HFFc6 (cell line): ENCODE measurements around the gene SART1. TPM values are rescaled to one million over a fixed set of nuclear protein-coding genes. Genes with fewer than 3 reads are reported as not detected.

Experiments
- DNase-seq: peaks from one replicate; pipeline ENCODE4 v3.0.0-alpha.2; 2018
- H3K27ac Mint-ChIP-seq: 2 replicates; pipeline ENCODE4 v1.8.0; 2020; ENCODE audit warnings: mild to moderate bottlenecking, mixed read lengths
- H3K27me3 Mint-ChIP-seq: 2 replicates; pipeline ENCODE4 v1.8.0; 2021; ENCODE audit warnings: mild to moderate bottlenecking, moderate library complexity, mixed read lengths; ENCODE audit not compliant: insufficient read depth
- H3K36me3 Mint-ChIP-seq: 2 replicates; pipeline ENCODE4 v1.8.0; 2021; ENCODE audit warnings: low read depth, mixed read lengths
- H3K4me1 Mint-ChIP-seq: 2 replicates; pipeline ENCODE4 v1.8.0; 2020; ENCODE audit warnings: low read depth, mixed read lengths
- H3K4me3 Mint-ChIP-seq: 2 replicates; pipeline ENCODE4 v1.8.0; 2020; ENCODE audit warnings: mild to moderate bottlenecking, moderate library complexity, mixed read lengths
- H3K9me3 Mint-ChIP-seq: 2 replicates; pipeline ENCODE4 v1.8.0; 2020; ENCODE audit warnings: mild to moderate bottlenecking, mixed read lengths
- total RNA-seq, 6 experiments: library from RNA; stranded (reverse); fragmentation: NEBNext Ultra II Directional; extraction: Animal tissue kit (Norgen Biotek cat#: 25700); gene quantifications; 2 replicates in 1 of 6; 3 replicates in 5 of 6; pipeline ENCODE4 v1.2.3, GENCODE V29; 2021
- TF ChIP-seq, protein P1 (sequence below): fragments of 200-600 bp; sonication (generic); IDR thresholded peaks from 2 replicates; pipeline ENCODE4 v1.5.0; 2021; ENCODE audit warnings: antibody characterized with exemption, mild to moderate bottlenecking

Gene SART1
- total RNA-seq, 6 experiments from 2014 or later, result 51.7 to 69.3 (median 61.0) TPM

DNA sequence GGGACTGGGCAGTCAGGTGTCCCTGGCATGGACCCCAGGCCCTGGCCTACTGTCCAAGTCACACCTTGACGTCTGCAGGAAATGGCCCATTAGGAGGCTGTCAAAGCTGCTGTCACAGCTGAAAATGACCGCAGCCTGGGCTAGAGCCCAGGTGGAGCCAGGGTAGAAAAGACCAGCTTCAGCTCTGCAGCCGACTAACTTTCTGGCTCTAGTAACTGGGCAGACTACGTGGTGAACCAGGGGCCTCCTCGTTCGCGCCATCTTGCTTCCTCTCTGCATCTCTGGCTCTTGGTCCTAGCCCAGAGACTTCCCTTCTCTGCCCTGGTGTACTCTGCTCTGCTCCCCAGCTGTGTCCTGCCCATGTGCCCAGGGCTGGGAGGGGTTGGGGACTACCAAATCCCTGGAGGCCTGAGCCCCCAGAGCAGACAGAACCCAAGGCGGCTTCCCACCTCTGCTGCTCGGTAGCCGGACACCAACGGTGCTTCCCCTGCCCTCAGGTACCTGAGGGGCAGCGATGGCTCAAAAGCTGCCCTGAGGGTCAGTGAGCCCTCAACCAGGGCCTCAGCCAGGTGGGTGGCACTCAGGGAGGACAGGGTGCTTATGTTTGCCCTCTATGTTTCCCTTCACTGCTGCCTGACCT lies 19.7 kb downstream of the SART1 start:
- TF ChIP-seq, protein P1, sequence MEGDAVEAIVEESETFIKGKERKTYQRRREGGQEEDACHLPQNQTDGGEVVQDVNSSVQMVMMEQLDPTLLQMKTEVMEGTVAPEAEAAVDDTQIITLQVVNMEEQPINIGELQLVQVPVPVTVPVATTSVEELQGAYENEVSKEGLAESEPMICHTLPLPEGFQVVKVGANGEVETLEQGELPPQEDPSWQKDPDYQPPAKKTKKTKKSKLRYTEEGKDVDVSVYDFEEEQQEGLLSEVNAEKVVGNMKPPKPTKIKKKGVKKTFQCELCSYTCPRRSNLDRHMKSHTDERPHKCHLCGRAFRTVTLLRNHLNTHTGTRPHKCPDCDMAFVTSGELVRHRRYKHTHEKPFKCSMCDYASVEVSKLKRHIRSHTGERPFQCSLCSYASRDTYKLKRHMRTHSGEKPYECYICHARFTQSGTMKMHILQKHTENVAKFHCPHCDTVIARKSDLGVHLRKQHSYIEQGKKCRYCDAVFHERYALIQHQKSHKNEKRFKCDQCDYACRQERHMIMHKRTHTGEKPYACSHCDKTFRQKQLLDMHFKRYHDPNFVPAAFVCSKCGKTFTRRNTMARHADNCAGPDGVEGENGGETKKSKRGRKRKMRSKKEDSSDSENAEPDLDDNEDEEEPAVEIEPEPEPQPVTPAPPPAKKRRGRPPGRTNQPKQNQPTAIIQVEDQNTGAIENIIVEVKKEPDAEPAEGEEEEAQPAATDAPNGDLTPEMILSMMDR, result no peak
- H3K27me3 Mint-ChIP-seq, result peaks cover 2% of the 10 kb centered on the region
- DNase-seq, result no peak
- peaks cover 13% of the 10 kb centered on the region for H3K36me3 Mint-ChIP-seq
- H3K9me3 Mint-ChIP-seq, result no peaks in the 10 kb centered on the region
- H3K27ac Mint-ChIP-seq, result no peak overlapping the region
- no peak overlapping the region for H3K4me3 Mint-ChIP-seq
- no peaks in the 10 kb centered on the region for H3K4me1 Mint-ChIP-seq

DNA sequence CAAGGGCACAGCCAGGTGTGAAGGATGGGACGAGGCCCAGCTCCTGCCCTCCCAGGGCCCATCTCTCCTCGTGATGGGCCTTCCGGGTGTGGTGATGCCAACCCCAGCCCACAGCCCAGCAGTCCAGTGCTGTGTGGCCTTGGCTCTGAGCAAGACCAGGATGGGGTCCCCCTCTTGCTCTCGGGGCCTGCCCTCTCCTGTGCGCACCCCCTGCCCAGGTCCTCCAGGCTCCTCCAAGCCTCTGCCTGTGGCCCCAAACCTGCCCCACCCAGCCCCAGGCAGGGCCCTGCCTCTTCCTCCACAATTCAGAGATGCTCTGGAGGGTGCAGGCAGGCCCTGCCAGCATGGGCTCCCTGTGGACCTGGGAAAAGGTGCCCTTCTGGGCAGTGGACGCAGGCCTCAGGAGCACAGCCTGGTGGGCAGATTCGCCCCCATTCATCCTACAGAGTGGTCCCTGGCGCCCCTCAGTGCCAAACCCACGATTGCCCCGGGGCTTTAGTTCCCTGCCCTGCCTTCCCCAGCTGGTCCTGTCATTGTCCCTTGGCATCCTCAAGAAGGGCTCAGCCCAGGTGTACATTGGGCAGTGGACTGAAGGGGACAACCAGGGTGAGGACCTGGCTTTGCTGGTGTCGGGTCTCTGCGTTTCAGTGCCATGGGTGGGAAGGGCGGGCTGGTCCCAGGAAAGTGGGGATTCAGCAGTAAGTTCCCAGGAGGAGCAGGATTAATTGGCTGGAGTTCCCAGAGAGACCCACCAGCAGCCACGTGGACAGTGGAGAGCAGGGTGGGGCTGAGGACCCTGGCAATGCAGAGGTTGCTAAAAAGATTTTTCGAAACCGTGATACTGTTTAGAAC lies 20.7 kb downstream of the SART1 start:
- Mint-ChIP-seq H3K4me3 (no peak overlapping the region), H3K9me3 (no peaks in the 10 kb centered on the region), H3K27ac (no peak overlapping the region), H3K36me3 (peaks cover 13% of the 10 kb centered on the region), H3K4me1 (no peaks in the 10 kb centered on the region), H3K27me3 (peaks cover 2% of the 10 kb centered on the region)
- no peak for DNase-seq
- TF ChIP-seq, protein P1, result no peak

DNA sequence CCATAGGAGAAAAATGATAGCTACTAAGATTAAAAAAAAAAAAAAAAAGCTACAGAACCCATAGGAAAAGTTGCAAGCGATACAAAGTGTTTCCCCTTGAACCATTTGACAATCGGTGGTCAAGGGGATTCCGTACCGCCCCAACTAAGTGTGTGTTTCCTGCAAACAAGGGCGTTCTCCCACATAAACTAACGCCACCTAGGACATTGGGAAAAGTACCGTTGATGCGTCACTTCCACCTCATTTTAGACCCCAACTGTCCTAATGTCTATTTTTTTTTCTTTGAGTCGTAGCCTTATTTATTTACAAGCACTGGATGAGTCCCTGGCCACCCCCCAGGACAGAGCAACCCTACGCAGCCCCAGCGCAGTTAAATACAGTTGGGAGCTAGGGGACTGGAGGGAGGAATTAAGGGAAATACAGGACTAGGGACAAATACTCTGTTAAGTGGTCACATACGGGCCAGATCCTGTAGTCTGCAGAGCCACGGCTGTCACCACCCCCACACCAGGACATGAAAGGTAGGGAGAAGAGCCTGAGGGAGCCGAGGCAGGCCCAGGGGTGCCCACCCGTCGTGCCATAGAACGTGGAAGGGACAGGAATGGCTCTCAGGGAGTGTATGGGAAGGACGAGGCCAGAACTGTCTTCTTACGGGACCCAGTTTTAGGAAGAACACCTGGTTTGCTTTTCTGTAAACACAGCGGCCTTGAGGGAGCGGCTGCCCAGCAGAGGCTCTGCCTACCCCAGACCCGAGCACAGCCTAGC lies 21.5 kb downstream of the SART1 start:
- H3K4me3 Mint-ChIP-seq, result no peak overlapping the region
- H3K36me3 Mint-ChIP-seq, result peaks cover 13% of the 10 kb centered on the region
- H3K27ac Mint-ChIP-seq, result no peak overlapping the region; the same call in 1 of the 2 replicates
- H3K4me1 Mint-ChIP-seq, result no peaks in the 10 kb centered on the region
- no peak for DNase-seq
- no peaks in the 10 kb centered on the region for H3K9me3 Mint-ChIP-seq
- TF ChIP-seq, protein P1, result no peak
- H3K27me3 Mint-ChIP-seq, result peaks cover 2% of the 10 kb centered on the region

DNA sequence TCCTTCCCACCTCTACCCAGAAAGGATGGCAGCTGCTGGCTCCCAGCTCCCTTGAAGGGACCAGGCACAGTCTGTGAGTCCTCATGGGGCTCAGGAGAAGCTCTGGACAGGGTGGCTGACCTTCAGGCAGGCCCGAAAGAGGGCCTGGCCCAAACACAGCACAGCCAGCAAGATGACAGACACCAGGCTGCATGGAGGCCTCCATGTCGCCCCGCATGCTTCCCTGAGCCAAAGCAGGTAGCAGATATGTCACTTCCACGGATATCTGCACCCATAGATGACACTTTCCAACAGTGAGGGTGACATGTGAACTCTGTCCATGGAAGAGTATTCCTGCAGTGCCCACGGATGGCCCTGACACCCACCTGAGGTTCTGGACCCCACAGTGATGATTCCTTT lies 22.1 kb downstream of the SART1 start:
- H3K4me1 Mint-ChIP-seq, result peaks cover under 1% of the 10 kb centered on the region
- no peak overlapping the region for H3K27ac Mint-ChIP-seq
- peaks cover 13% of the 10 kb centered on the region for H3K36me3 Mint-ChIP-seq
- H3K4me3 Mint-ChIP-seq, result no peak overlapping the region
- TF ChIP-seq, protein P1, result no peak
- no peak for DNase-seq
- no peaks in the 10 kb centered on the region for H3K9me3 Mint-ChIP-seq
- peaks cover 2% of the 10 kb centered on the region for H3K27me3 Mint-ChIP-seq

DNA sequence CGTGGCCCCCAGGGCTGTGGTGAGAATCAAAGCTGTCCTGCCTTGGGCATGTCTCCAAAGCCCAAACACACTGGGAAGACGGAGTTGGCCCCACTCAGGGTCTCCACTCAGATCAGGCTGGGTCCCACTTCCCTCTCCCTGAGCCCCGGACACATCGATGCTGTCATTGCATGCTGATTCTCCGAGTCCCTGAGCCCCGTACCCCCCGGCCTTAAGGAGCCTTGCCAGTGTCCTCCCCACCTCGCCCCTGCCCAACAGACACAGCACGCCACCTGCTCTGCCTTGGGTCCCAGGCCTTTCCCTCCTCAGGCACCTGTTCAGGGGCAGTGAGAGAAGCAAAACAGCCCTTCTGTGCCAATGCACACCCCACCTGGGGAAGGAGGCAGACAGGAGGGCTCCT lies 25.8 kb downstream of the SART1 start:
- Mint-ChIP-seq H3K4me3 (no peak overlapping the region), H3K27ac (no peak overlapping the region), H3K27me3 (no peaks in the 10 kb centered on the region; the same call in none of the 2 replicates), H3K36me3 (no peaks in the 10 kb centered on the region), H3K4me1 (peaks cover 8% of the 10 kb centered on the region), H3K9me3 (no peaks in the 10 kb centered on the region)
- TF ChIP-seq, protein P1, result no peak
- no peak for DNase-seq
